H9 (cell line): ENCODE data around the gene HRH1. TPM values are rescaled to one million over a fixed set of nuclear protein-coding genes. Genes with fewer than 3 reads are reported as not detected.

Experiments
- DNase-seq: peaks from one replicate; pipeline ENCODE4 v3.0.0-alpha.2; 2017
- H2AFZ ChIP-seq: one replicate; pipeline ENCODE4 v1.6.1; 2013; ENCODE audit warnings: mild to moderate bottlenecking, low read length, control low read depth, moderate library complexity
- H2AK5ac ChIP-seq: 2 replicates; pipeline ENCODE4 v1.6.1; 2013; ENCODE audit warnings: low read length, control low read depth, mixed read lengths; ENCODE audit not compliant: insufficient read length
- H2BK120ac ChIP-seq: one replicate; pipeline ENCODE4 v1.6.1; 2013; ENCODE audit warnings: low read depth, mild to moderate bottlenecking, low read length, control low read depth, inconsistent platforms; ENCODE audit not compliant: poor library complexity, severe bottlenecking
- H2BK12ac ChIP-seq: 2 replicates; pipeline ENCODE4 v1.6.1; 2013; ENCODE audit warnings: low read length, control low read depth, mixed read lengths, low read depth; ENCODE audit not compliant: insufficient read length
- H2BK15ac ChIP-seq: 2 replicates; pipeline ENCODE4 v1.6.1; 2013; ENCODE audit warnings: low read depth, low read length, control low read depth
- H2BK20ac ChIP-seq: one replicate; pipeline ENCODE4 v1.6.1; 2013; ENCODE audit warnings: low read depth, mild to moderate bottlenecking, low read length, control low read depth, inconsistent platforms; ENCODE audit not compliant: poor library complexity, severe bottlenecking
- H2BK5ac ChIP-seq: 2 replicates; pipeline ENCODE4 v1.6.1; 2013; ENCODE audit warnings: low read length, control low read depth, mixed read lengths; ENCODE audit not compliant: insufficient read length
- H3K14ac ChIP-seq: 2 replicates; pipeline ENCODE4 v1.6.1; 2013; ENCODE audit warnings: low read length, control low read depth; ENCODE audit not compliant: insufficient read depth
- H3K18ac ChIP-seq: 2 replicates; pipeline ENCODE4 v1.6.1; 2013; ENCODE audit warnings: low read depth, mild to moderate bottlenecking, mixed read lengths, low read length, control low read depth; ENCODE audit not compliant: insufficient read length
- H3K23ac ChIP-seq: 2 replicates; pipeline ENCODE4 v1.6.1; 2013; ENCODE audit warnings: low read length, control low read depth, mixed read lengths, low read depth; ENCODE audit not compliant: insufficient read length
- H3K23me2 ChIP-seq: 2 replicates; pipeline ENCODE4 v1.6.1; 2013; ENCODE audit warnings: low read depth, mild to moderate bottlenecking, mixed read lengths, low read length, control low read depth; ENCODE audit not compliant: insufficient read length, poor library complexity, severe bottlenecking
- H3K27ac ChIP-seq: 2 replicates; pipeline ENCODE4 v1.5.1; 2013; ENCODE audit warnings: low read length, control low read depth, mixed read lengths, low read depth; ENCODE audit not compliant: insufficient read length
- H3K27me3 ChIP-seq: 2 replicates; pipeline ENCODE4 v1.6.1; 2013; ENCODE audit warnings: low read length, control low read depth, inconsistent platforms; ENCODE audit not compliant: insufficient read depth
- H3K4ac ChIP-seq: 2 replicates; pipeline ENCODE4 v1.6.1; 2013; ENCODE audit warnings: low read depth, mild to moderate bottlenecking, control low read depth, inconsistent platforms, low read length, moderate library complexity
- H3K4me1 ChIP-seq: 2 replicates; pipeline ENCODE4 v1.6.1; 2013; ENCODE audit warnings: low read length, control low read depth, inconsistent platforms; ENCODE audit not compliant: insufficient read depth
- H3K4me2 ChIP-seq: 2 replicates; pipeline ENCODE4 v1.6.1; 2013; ENCODE audit warnings: low read length, control low read depth, mixed read lengths; ENCODE audit not compliant: insufficient read length, insufficient read depth
- H3K56ac ChIP-seq: 2 replicates; pipeline ENCODE4 v1.6.1; 2013; ENCODE audit warnings: low read depth, mild to moderate bottlenecking, mixed read lengths, low read length, control low read depth; ENCODE audit not compliant: insufficient read length
- H3K79me1 ChIP-seq: 2 replicates; pipeline ENCODE4 v1.6.1; 2013; ENCODE audit warnings: low read depth, mild to moderate bottlenecking, moderate library complexity, low read length, control low read depth, inconsistent platforms; ENCODE audit not compliant: insufficient read depth, poor library complexity, severe bottlenecking
- H3K79me2 ChIP-seq: 2 replicates; pipeline ENCODE4 v1.6.1; 2013; ENCODE audit warnings: low read length, control low read depth, inconsistent platforms; ENCODE audit not compliant: insufficient read depth
- H3K9ac ChIP-seq: 2 replicates; pipeline ENCODE4 v1.6.1; 2013; ENCODE audit warnings: low read length, control low read depth, mixed read lengths; ENCODE audit not compliant: insufficient read length; ENCODE audit errors: extremely low read depth
- H3K9me3 ChIP-seq: one replicate; pipeline ENCODE4 v1.6.1; 2013; ENCODE audit warnings: low read depth, low read length, inconsistent platforms; ENCODE audit not compliant: control insufficient read depth
- H3T11ph ChIP-seq: one replicate; pipeline ENCODE4 v1.6.1; 2013; ENCODE audit warnings: mild to moderate bottlenecking, low read length, control low read depth, inconsistent platforms
- H4K20me1 ChIP-seq: one replicate; pipeline ENCODE4 v1.6.1; 2013; ENCODE audit not compliant: control insufficient read depth, insufficient read length, insufficient read depth
- H4K5ac ChIP-seq: 2 replicates; pipeline ENCODE4 v1.6.1; 2013; ENCODE audit warnings: low read depth, mild to moderate bottlenecking, mixed read lengths, low read length, control low read depth; ENCODE audit not compliant: insufficient read length
- H4K8ac ChIP-seq: replicated peaks from 2 replicates; pipeline ENCODE4 v1.6.1; 2013; ENCODE audit warnings: low read length, control low read depth, mixed read lengths, low read depth; ENCODE audit not compliant: insufficient read length
- H4K91ac ChIP-seq: 2 replicates; pipeline ENCODE4 v1.6.1; 2013; ENCODE audit warnings: low read depth, mild to moderate bottlenecking, moderate library complexity, mixed read lengths, low read length, control low read depth; ENCODE audit not compliant: insufficient read length
- H3K27ac Mint-ChIP-seq, 3 experiments: 2 replicates in 2 of 3; 3 replicates in 1 of 3; pipeline ENCODE4 v1.8.0; 2020 to 2021; ENCODE audit warnings: mixed read lengths in 3 of 3, mild to moderate bottlenecking in 1 of 3, moderate library complexity in 1 of 3
- H3K27me3 Mint-ChIP-seq: 2 replicates; pipeline ENCODE4 v1.8.0; 2021; ENCODE audit warnings: low read depth, mild to moderate bottlenecking, moderate library complexity, mixed read lengths
- H3K36me3 Mint-ChIP-seq, 3 experiments: 2 replicates in 2 of 3; 3 replicates in 1 of 3; pipeline ENCODE4 v1.8.0; 2020 to 2021; ENCODE audit warnings: low read depth in 3 of 3, mixed read lengths in 3 of 3; ENCODE audit not compliant: insufficient read depth in 1 of 3
- H3K4me1 Mint-ChIP-seq, 2 experiments: 2 replicates each; pipeline ENCODE4 v1.8.0; 2020; ENCODE audit warnings: mixed read lengths in 2 of 2
- H3K4me3 Mint-ChIP-seq, 2 experiments: 2 replicates in 1 of 2; 3 replicates in 1 of 2; pipeline ENCODE4 v1.8.0; 2020 to 2021; ENCODE audit warnings: mild to moderate bottlenecking in 2 of 2, mixed read lengths in 2 of 2, moderate library complexity in 1 of 2
- H3K9me3 Mint-ChIP-seq, 2 experiments: 2 replicates in 1 of 2; 3 replicates in 1 of 2; pipeline ENCODE4 v1.8.0; 2020; ENCODE audit warnings: mild to moderate bottlenecking in 2 of 2, mixed read lengths in 2 of 2, moderate library complexity in 1 of 2
- CTCF ChIP-seq: fragments of 200-600 bp; sonication (generic); conservative IDR thresholded peaks from 3 replicates; pipeline ENCODE4 v1.8.0; 2021; ENCODE audit warnings: antibody characterized with exemption, mild to moderate bottlenecking
- WGBS: extraction: QIAGEN DNeasy Blood & Tissue Kit; methylation state at CpG from one replicate; pipeline ENCODE4 v1.1.7; 2013; ENCODE audit warnings: missing lambda C conversion rate, low lambda C conversion rate, mixed read lengths; ENCODE audit not compliant: insufficient read length; ENCODE audit errors: extremely low coverage; 5-methylcytosine and 5-hydroxymethylcytosine counted together
- total RNA-seq: library from RNA; stranded (reverse); gene quantifications from 2 replicates; pipeline ENCODE4 v1.2.1, GENCODE V29; 2021

The HRH1 gene
- total RNA-seq, 1 experiment from 2014 or later = 0.74 TPM

GRCh38 chr3:11170052-11170770 lies 15.9 kb downstream of the HRH1 start:
- 0 out of 3 replicates have a peak, but pooled peaks have one; percentile 13 for TF ChIP-seq CTCF

More at GRCh38 chr3:11170052-11170770, 15.9 kb downstream of the HRH1 start:
- no peak overlapping the region for H2BK5ac ChIP-seq
- H3K14ac ChIP-seq = no peak overlapping the region
- Mint-ChIP-seq H3K4me1 (peaks cover 8 to 9% of the 10 kb centered on the region in 2 experiments), H3K27me3 (peaks cover 3% of the 10 kb centered on the region), H3K27ac (peak overlapping the region in 1 of 3 experiments; percentile 11; a peak in 1 of 7 replicates), H3K36me3 (no peaks in the 10 kb centered on the region), H3K4me3 (no peak overlapping the region), H3K9me3 (no peaks in the 10 kb centered on the region)
- H2BK20ac ChIP-seq = no peak overlapping the region
- H3K79me2 ChIP-seq = no peaks in the 10 kb centered on the region
- no peak overlapping the region for H4K8ac ChIP-seq
- H3K18ac ChIP-seq = no peak overlapping the region
- no peak for DNase-seq
- H4K91ac ChIP-seq = no peak overlapping the region
- no CpG with 5 or more reads among the region's 21 CpGs for WGBS
- no peaks in the 10 kb centered on the region for H3K4me1 ChIP-seq
- H3K27ac ChIP-seq = no peak overlapping the region
- no peaks in the 10 kb centered on the region for H3K79me1 ChIP-seq
- H2BK120ac ChIP-seq = no peak overlapping the region
- no peak overlapping the region for H3K4me2 ChIP-seq
- H3K4ac ChIP-seq = no peak overlapping the region
- H3K23me2 ChIP-seq = no peaks in the 10 kb centered on the region
- no peak overlapping the region for H2BK15ac ChIP-seq
- H2AK5ac ChIP-seq = no peak overlapping the region
- no peak overlapping the region for H3T11ph ChIP-seq
- H3K9me3 ChIP-seq = no peaks in the 10 kb centered on the region
- no peaks in the 10 kb centered on the region for H3K27me3 ChIP-seq
- no peak overlapping the region for H2BK12ac ChIP-seq
- no peak overlapping the region for H4K5ac ChIP-seq
- H3K23ac ChIP-seq = no peak overlapping the region
- H4K20me1 ChIP-seq = peaks cover 2% of the 10 kb centered on the region
- H3K9ac ChIP-seq = no peak overlapping the region
- no peak overlapping the region for H3K56ac ChIP-seq
- H2AFZ ChIP-seq = no peak overlapping the region
